ENCODE measurements around the gene GGT5.
"Not testable (repeated sequence)": the region's sequence is repeated elsewhere in the genome, so short reads cannot be mapped to it uniquely, and the experiment has no call there.

DNA sequence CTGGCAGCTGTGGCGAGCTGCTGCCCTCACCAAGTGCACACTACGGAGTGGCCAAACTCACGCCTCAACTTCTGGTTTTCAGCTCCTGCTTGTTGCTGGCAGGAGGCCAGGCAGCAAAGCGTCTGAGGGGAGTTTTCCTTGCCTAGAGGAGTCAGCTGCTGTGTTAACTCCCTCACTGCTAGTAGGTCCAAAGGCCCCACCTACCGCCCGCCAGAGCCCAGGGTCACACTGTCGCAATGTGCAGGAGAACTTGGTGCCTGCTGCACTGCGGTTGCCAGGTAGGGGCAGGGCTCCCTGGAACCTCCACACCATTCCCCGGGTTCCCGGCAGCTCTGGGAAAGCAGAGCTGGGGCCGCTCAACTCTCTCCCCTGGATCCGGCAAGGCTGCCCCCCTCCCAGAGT lies at the start of gene GGT5:
- TF ChIP-seq, protein P1, sequence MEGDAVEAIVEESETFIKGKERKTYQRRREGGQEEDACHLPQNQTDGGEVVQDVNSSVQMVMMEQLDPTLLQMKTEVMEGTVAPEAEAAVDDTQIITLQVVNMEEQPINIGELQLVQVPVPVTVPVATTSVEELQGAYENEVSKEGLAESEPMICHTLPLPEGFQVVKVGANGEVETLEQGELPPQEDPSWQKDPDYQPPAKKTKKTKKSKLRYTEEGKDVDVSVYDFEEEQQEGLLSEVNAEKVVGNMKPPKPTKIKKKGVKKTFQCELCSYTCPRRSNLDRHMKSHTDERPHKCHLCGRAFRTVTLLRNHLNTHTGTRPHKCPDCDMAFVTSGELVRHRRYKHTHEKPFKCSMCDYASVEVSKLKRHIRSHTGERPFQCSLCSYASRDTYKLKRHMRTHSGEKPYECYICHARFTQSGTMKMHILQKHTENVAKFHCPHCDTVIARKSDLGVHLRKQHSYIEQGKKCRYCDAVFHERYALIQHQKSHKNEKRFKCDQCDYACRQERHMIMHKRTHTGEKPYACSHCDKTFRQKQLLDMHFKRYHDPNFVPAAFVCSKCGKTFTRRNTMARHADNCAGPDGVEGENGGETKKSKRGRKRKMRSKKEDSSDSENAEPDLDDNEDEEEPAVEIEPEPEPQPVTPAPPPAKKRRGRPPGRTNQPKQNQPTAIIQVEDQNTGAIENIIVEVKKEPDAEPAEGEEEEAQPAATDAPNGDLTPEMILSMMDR (IDR thresholded peaks at IDR 0.05; ENCODE audit: low read depth, low read length, poor library complexity, severe bottlenecking), result not testable (repeated sequence)
- not testable (repeated sequence) for TF ChIP-seq EZH2phosphoT487 (IDR thresholded peaks at IDR 0.05; ENCODE audit: borderline replicate concordance, low read length)
